GM12865 (cell line): ENCODE measurements around the gene IRF5.

Source experiments
- DNase-seq: peaks from one replicate; pipeline ENCODE4 v3.0.0; 2010; ENCODE audit warnings: low read depth
- H3K4me3 ChIP-seq: 2 replicates; pipeline ENCODE4 v1.5.1; 2011; ENCODE audit warnings: mild to moderate bottlenecking, low read depth, low read length, control low read depth
- TF ChIP-seq, protein P1 (sequence below): IDR thresholded peaks from 2 replicates; pipeline ENCODE4 v1.5.1; 2011; ENCODE audit warnings: low read length, control low read depth, low read depth, inconsistent platforms; ENCODE audit not compliant: insufficient read depth; ENCODE audit errors: missing control alignments

Gene IRF5

DNA sequence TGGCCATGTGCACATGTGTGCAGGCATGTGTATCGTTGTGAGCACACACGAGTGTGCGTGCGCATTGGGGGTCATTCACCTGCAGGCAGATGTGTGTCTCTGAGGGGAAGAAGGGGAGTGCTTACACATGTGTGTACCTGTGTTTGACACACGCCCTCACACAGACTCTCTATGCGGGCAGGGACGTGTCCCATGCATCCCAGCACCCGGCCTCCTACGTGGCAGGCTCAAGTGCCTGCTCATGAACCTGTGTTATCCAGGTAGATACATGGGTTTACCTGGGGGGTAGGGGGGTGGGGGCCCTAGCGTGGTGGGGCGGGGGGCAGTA lies 45.8 kb upstream of the IRF5 start:
- DNase-seq, result no peak
- H3K4me3 ChIP-seq, result no peak overlapping the region
- TF ChIP-seq, protein P1, sequence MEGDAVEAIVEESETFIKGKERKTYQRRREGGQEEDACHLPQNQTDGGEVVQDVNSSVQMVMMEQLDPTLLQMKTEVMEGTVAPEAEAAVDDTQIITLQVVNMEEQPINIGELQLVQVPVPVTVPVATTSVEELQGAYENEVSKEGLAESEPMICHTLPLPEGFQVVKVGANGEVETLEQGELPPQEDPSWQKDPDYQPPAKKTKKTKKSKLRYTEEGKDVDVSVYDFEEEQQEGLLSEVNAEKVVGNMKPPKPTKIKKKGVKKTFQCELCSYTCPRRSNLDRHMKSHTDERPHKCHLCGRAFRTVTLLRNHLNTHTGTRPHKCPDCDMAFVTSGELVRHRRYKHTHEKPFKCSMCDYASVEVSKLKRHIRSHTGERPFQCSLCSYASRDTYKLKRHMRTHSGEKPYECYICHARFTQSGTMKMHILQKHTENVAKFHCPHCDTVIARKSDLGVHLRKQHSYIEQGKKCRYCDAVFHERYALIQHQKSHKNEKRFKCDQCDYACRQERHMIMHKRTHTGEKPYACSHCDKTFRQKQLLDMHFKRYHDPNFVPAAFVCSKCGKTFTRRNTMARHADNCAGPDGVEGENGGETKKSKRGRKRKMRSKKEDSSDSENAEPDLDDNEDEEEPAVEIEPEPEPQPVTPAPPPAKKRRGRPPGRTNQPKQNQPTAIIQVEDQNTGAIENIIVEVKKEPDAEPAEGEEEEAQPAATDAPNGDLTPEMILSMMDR, result no peak

DNA sequence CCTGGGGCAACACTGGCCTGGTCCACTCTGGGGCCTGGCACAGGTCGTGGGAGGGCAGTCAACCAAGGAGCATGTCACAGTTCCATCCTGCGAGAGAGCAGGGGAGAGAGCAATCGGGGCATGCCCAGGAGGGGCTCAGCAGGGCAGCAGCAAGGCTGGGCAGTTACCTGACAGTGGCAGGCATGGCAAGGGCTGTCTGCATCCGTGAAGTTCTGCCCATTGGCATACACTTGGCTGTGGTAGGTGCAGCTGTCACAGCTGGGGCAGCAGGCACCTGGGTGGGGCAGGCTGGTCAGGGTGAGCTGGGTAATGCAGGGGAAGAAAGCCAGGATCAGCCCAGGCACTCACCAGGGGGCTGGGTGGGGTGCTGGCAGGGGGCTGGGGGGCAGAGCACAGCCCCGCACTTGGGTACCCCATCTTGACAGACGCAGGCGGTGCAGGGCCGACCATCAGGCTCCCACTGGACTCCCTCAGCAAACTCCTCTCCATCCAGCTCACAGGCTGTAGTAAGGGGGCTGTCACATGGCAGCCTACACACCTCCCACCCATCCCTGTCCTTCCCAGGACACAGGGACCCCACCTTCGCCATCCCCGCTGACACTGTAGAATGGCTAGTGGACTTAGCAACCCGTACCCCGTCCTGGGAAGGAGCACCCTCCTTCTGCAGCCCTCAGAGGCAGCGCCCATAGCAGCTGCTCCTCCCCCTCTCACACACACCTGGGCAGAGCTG lies 45.0 kb upstream of the IRF5 start:
- DNase-seq, result no peak
- TF ChIP-seq, protein P1, result no peak
- no peak overlapping the region for H3K4me3 ChIP-seq

DNA sequence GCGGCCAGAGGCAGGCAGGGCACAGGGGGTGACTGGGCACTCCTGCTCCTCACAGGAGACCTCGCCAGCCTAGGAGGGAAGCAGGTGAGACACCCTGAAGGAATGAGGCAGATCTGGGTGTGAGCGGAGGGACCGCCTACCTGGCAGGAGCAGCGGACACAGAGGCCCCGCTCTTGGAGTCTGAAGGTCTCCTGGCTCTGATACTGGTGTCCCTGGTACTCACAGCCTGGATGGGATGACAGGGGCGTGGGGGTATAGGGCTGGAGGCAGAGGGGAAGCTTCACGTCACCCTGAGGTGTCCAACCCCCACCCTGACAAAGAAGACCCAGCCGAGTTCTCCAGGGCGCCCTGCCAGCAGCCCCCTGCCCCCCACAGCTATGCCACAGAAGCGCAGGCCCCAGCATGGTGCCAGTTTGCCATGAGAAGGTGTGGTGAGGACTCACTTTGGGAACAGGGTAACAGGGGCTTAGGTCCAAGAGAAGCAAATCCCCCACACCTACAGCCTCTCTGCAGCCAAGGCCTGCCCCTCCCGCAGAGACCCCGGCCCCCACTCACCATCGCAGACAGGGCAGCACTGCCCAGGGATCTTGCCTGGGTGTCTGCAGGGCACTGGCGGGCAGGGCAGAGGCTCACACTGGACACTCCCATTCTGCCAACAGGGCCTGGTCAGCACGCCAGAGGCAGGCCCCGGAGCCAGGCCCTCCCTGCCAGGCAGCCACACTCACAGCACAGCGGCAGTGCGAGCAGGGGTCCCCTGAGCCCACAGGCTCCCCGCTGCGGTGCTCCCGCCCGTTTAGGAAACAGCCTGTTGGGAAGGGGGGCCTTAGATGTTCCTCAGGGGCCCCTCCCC lies 44.3 kb upstream of the IRF5 start:
- TF ChIP-seq, protein P1, result no peak
- no peak for DNase-seq
- no peak overlapping the region for H3K4me3 ChIP-seq

DNA sequence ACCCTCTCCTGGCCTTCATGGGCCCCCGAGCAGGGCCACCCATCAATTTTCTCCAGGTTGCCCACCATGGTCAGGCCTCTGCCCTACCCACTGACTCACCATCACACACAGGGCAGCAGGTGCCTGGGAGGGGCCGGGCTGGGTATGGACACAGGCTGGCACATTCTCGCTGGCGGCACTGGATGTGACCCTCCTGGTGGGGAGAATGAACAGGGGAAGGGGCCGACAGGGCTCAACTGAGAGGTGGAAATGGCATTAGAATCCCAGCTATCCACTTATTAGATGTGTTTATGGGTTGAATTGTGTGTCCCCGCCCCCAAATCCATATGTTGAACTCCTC lies 43.7 kb upstream of the IRF5 start:
- TF ChIP-seq, protein P1, result no peak
- DNase-seq, result no peak
- no peak overlapping the region for H3K4me3 ChIP-seq

DNA sequence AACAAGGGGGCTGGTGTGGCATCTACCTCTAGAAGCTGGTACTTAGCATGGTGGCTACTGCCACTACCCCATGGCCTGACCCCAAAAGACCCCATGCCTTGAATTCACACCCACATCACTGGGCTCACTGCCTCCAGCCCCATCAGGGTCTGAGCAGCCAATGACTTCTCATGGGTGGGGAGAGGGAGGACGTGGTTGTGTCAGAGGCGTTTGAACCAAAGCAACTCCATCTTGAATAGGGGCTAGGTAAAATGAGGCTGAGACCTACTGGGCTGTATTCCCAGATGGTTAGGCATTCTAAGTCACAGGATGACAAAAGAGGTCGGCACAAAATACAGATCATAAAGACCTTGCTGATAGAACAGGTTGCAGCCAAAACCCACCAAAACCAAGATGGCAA lies 42.4 kb upstream of the IRF5 start:
- TF ChIP-seq, protein P1, result no peak
- no peak for DNase-seq
- no peak overlapping the region for H3K4me3 ChIP-seq

DNA sequence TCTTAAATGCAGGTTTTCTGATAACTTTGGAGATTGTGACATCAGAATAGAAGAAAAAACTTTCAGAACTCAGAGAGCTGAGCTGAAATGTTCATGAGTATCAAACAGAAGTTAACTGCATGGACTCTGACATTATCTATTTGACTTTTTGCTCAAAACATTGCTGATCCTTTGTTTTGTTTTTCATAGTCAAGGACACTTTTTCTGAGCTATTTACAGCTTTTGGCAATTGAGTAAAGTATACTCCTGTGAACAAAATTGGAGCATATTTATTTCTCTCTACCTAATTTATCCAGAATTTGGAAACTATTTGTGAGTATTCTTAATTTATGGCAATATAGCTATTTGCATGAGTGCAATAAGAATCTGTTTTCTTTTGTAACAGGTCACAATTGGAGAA lies 38.3 kb upstream of the IRF5 start:
- DNase-seq, result no peak
- H3K4me3 ChIP-seq, result no peak overlapping the region
- TF ChIP-seq, protein P1, result no peak
